Keratinocyte (primary cell): ENCODE data around the gene SMR3A.

Experiments
- CTCF ChIP-seq, 3 experiments: IDR thresholded peaks in 1 of 3; conservative IDR thresholded peaks in 1 of 3; optimal IDR thresholded peaks in 1 of 3; 2 replicates in 2 of 3; 3 replicates in 1 of 3; pipeline versions ENCODE3 to v1.5.1; 2011; ENCODE audit warnings: low read length in 3 of 3, mild to moderate bottlenecking in 3 of 3, moderate library complexity in 2 of 3, control low read depth in 1 of 3, inconsistent platforms in 1 of 3; ENCODE audit not compliant: insufficient read depth in 2 of 3; ENCODE audit errors: extremely low read depth in 1 of 3
- EZH2 ChIP-seq: IDR thresholded peaks from one replicate; pipeline ENCODE4 v1.6.1; 2012; ENCODE audit warnings: inconsistent platforms, mild to moderate bottlenecking, low read length, moderate library complexity

- TF ChIP-seq CTCF (optimal IDR thresholded peaks at IDR 0.05 in 1 of 3, IDR thresholded peaks at IDR 0.05 in 1 of 3, conservative IDR thresholded peaks at IDR 0.05 in 1 of 3; ENCODE audit: extremely low read depth in 1 of 3, insufficient read depth in 2 of 3, low read length in 3 of 3) (no peak), EZH2 (no peak)
These were observed 31.7 kb downstream of the SMR3A start for GRCh38 chr4:70392057-70392776.
